ENCODE data around the gene SYCN.

SYCN gene

GRCh38 chr19:39192846-39193245 lies 11.2 kb downstream of the SYCN start:
- DNase-seq: no peak

GRCh38 chr19:39190768-39191167 lies 13.3 kb downstream of the SYCN start:
- no peak for DNase-seq

- DNase-seq: no peak
Measured at GRCh38 chr19:39188960-39189359, 15.1 kb downstream of the SYCN start.

GRCh38 chr19:39187552-39187943 lies 16.5 kb downstream of the SYCN start:
- no peak for DNase-seq

- DNase-seq: no peak
Measured at GRCh38 chr19:39186391-39186790, 17.7 kb downstream of the SYCN start.

- no peak for DNase-seq
Measured at GRCh38 chr19:39183104-39183503, 21.0 kb downstream of the SYCN start.

GRCh38 chr19:39182174-39182505 lies 21.9 kb downstream of the SYCN start:
- no peak for DNase-seq

- no peak for DNase-seq
Measured at GRCh38 chr19:39181500-39182173, 22.4 kb downstream of the SYCN start.

- DNase-seq: no peak
Measured at GRCh38 chr19:39180749-39181148, 23.3 kb downstream of the SYCN start.

GRCh38 chr19:39179754-39180153 lies 24.3 kb downstream of the SYCN start:
- DNase-seq: no peak

GRCh38 chr19:39178296-39179006 lies 25.6 kb downstream of the SYCN start:
- no peak for DNase-seq

GRCh38 chr19:39177736-39178135 lies 26.3 kb downstream of the SYCN start:
- no peak for DNase-seq

GRCh38 chr19:39177110-39177699 lies 26.9 kb downstream of the SYCN start:
- DNase-seq: no peak

GRCh38 chr19:39175564-39175963 lies 28.5 kb downstream of the SYCN start:
- DNase-seq: no peak

GRCh38 chr19:39174558-39175544 lies 29.2 kb downstream of the SYCN start:
- DNase-seq: no peak

GRCh38 chr19:39174142-39174541 lies 29.9 kb downstream of the SYCN start:
- DNase-seq: no peak

- no peak for DNase-seq
Measured at GRCh38 chr19:39173502-39173991, 30.5 kb downstream of the SYCN start.

- no peak for DNase-seq
Measured at GRCh38 chr19:39172700-39173501, 31.2 kb downstream of the SYCN start.

- DNase-seq: no peak
Measured at GRCh38 chr19:39171479-39172465, 32.3 kb downstream of the SYCN start.

GRCh38 chr19:39170386-39171231 lies 33.5 kb downstream of the SYCN start:
- DNase-seq: no peak

Data from inflammatory macrophage treated with lipopolysaccharide for 1 hour (primary cell).